IPS-NIHi7 (cell line): ENCODE data around the gene STXBP3.
A peak's percentile ranks its signal among the peaks of the same experiment; 100 is the strongest.

Source experiments
- DNase-seq: peaks from one replicate; pipeline ENCODE4 v3.0.0; 2012; ENCODE audit warnings: mixed read lengths; ENCODE audit errors: extremely low spot score

The STXBP3 gene

GRCh38 chr1:108842525-108843181 lies 96.2 kb downstream of the STXBP3 start:
- no peak for DNase-seq

GRCh38 chr1:108843390-108844137 lies 97.1 kb downstream of the STXBP3 start:
- no peak for DNase-seq

- DNase-seq, result no peak
Observed at GRCh38 chr1:108845446-108845845, 99.0 kb downstream of the STXBP3 start.

GRCh38 chr1:108845991-108846390 lies 99.5 kb downstream of the STXBP3 start:
- DNase-seq, result peak; percentile 33

- no peak for DNase-seq
Observed at GRCh38 chr1:108847494-108847893, 101.0 kb downstream of the STXBP3 start.

- DNase-seq, result no peak
Observed at GRCh38 chr1:108848806-108849205, 102.3 kb downstream of the STXBP3 start.

- DNase-seq, result no peak
Observed at GRCh38 chr1:108850929-108851328, 104.5 kb downstream of the STXBP3 start.

- DNase-seq, result no peak
Observed at GRCh38 chr1:108851567-108851966, 105.1 kb downstream of the STXBP3 start.

GRCh38 chr1:108852221-108852975 lies 105.9 kb downstream of the STXBP3 start:
- no peak for DNase-seq

GRCh38 chr1:108854221-108855019 lies 107.9 kb downstream of the STXBP3 start:
- no peak for DNase-seq

GRCh38 chr1:108856994-108857393 lies 110.5 kb downstream of the STXBP3 start, which contains the start of gene AKNAD1:
TSS of gene AKNAD1 (minus strand) at chr1:108857094. CDS start at chr1:108852664, 4,430 bp downstream.
- no peak for DNase-seq

- no peak for DNase-seq
Observed at GRCh38 chr1:108858230-108858950, 111.9 kb downstream of the STXBP3 start.
